ENCODE data around the gene PDZD2.

Gene PDZD2

DNA sequence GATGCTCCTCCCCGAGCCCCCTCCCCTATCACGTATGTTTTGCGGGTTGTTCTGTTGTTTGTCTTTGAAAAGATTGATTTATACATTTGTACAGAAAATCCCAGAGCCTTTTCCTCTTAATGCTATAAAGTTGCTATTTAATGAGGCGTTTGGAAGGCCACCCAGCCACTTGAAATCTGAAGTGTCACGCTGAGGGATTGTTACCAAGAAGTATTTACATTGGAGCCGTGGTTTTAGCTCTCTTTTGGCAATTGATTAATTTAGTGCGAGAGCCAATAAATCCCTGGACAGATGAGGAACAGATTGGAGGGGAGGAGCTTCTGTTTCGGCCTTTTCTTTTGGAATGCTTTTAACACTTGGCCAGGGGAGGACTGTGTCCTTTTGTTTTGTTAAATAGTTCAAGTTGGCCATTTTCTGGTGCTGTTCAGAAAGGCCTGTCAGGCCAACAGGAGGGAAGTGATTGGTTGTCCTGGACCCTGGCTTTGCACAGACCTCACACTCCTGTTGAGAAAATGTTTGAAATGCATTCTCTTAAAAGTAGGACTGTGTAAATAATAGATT is 250.2 kb downstream of the PDZD2 start:
- DNase-seq = no peak

- no peak for DNase-seq
Measured at GRCh38 chr5:31890046-31890445, 251.1 kb downstream of the PDZD2 start.

GRCh38 chr5:31894141-31894540 is 255.2 kb downstream of the PDZD2 start:
- DNase-seq = no peak

- DNase-seq = no peak
Measured at GRCh38 chr5:31895199-31895820, 256.4 kb downstream of the PDZD2 start.

GRCh38 chr5:31898036-31898632 is 259.2 kb downstream of the PDZD2 start:
- no peak for DNase-seq

GRCh38 chr5:31900296-31900865 is 261.4 kb downstream of the PDZD2 start:
- DNase-seq = no peak

DNA sequence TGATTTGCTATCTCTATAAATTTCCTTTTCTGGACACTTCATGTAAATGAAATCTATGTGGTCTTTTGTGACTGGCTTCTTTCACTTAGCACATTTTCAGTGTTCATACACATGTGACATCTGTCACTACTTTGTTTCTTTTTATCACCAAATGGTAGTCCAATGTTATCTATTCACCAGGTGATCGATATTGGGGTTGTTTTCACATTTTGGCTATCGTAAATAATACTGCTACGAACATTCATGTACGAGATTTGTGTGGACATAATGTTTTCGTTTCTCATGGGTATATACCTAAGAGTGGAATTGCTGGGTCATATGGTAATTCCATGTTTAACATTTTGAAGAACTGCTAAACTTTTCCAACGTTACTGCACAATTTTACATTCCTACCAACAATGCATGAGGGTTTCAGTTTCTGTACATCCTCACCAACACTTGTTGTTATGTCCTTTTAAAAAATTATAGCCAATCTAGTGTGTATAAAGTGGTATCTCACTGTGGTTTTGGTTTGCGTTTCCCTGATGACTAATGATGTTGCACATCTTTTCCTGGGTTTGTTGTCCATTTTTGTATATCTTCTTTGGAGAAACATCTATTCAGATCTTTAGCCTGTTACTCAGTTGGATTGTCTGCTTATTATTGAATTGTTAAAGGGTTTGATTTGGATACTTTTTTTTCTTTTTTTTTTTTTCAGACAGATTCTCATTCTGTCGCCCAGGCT is 263.0 kb downstream of the PDZD2 start:
- no peak for DNase-seq

DNA sequence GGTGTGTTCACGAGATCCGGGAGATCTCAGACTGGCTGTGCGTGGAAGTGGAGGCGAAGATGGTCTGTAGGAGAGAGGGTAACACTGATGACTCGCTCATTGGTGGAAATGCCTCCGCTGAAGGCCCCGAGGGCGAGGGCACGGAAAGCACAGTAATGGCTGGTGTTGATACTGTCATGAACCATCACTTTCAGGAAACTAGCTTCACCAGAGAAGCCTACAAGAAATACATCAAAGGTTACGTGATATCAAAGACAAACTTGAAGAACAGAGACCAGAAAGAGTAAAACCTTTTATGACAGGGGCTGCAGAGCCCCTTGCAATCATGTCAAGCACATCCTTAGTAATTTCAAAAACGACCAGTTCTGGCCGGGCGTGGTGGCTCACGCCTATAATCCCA is 269.5 kb downstream of the PDZD2 start:
- no peak for DNase-seq

- DNase-seq = no peak
Measured at GRCh38 chr5:31909073-31909472, 270.1 kb downstream of the PDZD2 start.

GRCh38 chr5:31911291-31912265 is 272.6 kb downstream of the PDZD2 start:
- DNase-seq = no peak

DNA sequence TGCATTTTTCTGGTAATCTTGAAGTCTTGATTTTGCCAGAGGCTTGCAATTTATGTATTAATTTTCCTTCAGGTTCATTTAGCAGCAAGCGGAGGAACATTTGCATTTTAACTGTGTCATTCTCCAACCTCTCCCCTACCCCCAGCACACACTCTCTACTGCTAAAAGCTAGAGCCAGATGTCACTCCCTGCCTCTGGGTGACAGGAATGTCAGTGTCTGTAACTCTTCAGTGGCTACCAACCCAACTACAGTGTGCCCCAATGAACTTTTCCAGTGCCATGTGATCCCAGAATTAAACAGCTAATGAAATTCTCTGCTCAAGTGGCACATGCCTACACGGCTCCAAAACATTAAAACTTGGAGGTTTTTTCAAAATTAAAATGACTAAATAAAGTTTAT is 274.9 kb downstream of the PDZD2 start:
- DNase-seq = no peak

DNA sequence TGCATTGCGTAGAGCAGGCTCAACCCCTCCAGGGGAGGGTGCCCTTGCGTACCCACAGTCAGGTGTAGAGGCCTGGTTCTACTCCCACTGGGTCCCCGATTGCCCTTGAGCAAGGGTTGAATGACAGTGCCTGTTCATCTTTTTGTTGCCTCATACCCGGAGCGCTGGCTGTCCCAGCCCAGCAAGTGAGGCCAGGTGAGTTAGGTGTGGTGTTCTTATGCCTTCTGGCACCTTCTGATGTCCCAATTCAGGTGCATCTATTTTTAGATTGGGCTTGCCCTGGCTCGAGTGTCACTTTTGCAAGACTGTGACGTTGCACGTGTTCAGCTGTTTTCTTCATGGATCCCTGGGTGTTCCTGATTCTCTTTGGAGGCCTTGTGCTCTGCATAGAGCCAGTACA is 277.4 kb downstream of the PDZD2 start:
- no peak for DNase-seq

DNA sequence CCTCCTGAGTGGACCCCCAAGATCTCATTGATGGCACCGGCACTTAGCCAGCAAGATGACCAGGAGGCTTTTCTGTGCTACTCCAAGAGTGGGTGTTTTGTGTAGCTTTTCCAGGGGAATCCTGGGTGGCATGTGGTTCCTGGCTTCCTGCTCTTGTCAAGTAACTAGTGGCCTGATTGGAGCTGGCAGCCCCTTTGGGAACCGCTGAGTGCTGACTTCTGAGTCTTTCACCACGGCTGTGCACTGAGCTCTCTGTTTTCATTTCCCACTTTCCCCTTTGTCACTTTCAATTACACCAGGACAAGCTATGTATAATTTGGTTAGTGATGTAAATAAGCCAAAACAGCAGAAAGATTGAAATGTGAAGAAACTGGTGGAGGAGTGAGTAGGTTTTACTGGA is 279.8 kb downstream of the PDZD2 start:
- no peak for DNase-seq

- DNase-seq = peak; percentile 93
Measured at GRCh38 chr5:31921852-31922305, 282.9 kb downstream of the PDZD2 start.

DNA sequence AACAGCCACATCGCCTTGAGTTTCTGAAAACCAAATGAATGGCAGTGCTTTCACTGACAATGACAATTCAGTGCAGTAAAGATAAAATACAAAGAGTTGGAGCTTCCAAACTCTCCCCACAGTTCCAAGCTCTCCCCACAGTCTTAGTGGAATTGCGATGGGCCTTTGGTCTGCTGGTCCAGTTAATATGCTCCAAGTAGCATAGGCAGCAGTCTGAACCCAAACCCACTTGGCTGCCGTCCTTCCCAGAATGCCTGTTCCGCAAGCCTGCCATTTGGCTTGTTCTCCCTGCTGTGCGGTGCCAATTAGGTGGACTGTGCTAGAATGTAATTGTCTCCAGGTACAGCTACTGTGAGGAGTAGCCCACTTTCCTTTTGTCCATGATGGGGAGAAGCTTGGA is 285.1 kb downstream of the PDZD2 start:
- DNase-seq = no peak

DNA sequence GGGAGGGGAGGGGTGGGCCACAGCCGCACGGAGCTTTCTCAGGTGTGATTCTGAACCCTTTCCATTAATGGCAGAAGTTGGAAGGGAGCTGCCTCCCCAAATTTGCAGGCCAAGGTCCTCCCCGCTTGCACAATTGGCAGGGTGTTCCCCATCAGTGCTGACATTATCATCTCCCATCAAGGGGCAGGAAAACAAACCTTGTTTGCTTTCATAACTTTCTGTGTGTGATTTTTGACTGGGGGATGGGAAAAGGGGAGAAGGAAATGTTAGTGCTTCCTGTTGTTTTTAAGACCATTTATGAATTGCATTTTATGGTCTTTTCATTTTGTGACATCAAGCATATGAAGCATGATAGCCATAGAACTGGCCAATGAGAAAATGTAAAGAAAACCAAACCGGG is 292.9 kb downstream of the PDZD2 start:
- DNase-seq = no peak

DNA sequence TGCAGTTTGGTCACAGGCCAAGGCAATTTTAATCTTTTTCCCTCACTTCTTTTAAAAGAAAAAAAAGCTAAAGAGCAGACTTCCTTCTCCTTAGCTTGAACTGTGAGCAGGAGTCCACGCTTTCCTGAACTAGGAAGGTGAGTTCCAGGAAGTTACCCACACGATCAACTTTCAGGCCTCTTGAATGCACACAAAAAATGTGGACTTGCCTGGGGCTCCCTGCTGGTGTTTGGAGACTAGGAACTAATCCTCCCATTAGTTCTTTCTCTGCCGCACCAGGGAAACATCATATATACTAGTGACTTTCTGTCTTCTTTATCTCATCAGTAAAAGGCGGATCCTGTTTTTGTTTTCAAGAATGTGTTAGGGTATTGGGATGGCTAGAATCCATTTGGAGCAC is 295.2 kb downstream of the PDZD2 start:
- DNase-seq = no peak

DNA sequence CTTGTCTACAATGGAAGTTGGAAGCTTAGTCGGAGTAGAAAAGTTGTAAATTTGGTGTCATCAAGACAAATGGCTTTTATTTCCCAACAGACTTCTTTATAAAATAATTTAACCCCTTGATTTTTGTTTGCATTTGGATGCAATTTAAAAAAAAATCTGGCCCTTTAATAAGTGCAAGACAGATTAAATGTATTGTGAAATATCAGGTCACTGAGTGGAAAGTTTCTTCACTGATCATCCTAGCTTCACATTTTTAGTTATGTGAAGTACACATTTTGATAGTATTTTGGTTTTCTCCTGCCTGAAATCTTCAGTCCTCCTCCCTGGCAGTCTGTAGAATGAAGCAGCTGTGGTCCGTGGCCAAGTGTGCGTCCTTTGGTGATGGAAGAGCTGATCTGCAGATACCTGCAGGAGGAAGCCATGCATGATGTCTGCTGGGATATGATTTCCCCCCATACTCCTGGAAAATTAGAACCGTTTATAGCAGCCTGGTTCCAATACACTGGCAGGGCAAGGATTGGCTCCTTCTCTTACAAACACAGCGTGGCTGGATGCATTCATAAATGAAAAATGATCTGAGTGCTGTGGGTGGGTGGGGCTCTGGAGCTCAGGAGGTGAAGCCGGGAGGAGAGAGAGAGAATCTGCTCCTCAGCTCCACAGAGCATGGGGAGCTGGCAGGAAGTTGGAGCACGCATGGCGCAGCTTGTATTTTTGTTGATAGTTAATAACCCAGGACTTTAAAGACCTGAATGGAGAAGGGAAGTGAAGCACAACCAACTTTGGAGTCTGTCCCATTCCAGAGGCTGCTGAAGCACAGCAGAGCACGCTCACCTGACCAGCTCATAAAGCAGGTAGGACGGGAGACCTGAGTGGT is 296.8 kb downstream of the PDZD2 start:
- peak; percentile 29 for DNase-seq

DNA sequence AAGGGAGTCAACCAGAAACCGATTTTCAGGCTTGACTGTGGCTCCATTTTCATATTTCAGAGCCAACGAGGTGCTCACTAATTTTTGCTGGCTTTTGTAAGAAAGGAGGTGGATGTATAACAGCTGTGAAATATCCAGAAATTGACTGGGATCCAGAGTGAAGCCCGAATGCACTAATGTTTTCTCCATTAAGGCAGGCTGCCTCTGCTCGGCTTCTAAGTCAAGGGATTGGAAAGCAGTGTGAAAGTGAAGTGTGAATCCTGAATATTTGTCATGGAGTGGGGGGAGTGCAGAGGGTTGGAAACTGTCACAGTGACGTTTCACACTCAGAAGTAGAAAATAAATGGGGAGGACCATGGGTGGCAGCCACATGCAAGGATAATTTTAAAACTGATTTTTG is 297.8 kb downstream of the PDZD2 start:
- DNase-seq = no peak

DNA sequence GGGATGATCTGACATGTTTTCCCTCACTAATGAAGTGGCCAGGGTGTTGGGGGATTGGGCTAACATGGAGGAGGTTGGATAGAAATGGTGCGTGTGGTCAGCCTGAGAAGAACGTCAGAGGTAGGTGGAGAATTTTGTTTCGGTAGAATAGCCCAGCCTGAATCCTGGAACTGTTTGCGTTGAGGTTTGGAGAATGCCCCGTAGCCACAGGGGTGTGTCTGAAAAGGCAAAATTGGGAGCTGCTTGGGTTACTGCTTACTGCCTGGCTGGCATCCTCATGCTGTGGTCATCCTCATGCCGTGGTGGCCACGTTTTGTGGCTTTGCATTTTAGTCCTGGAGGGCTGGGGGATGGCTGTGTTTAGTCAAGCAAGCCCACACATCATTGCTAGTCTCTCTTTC is 298.3 kb downstream of the PDZD2 start:
- DNase-seq = no peak

- no peak for DNase-seq
Measured at GRCh38 chr5:31937703-31938102, 298.8 kb downstream of the PDZD2 start.

Measured in fibroblast of skin of right quadriceps (primary cell).